Gastroesophageal sphincter (tissue), 3 donors: ENCODE data around the gene CREB3L4.
A peak's percentile ranks its signal among the peaks of the same experiment; 100 is the strongest.

ENCODE experiments used
- EP300 ChIP-seq: sonication (generic); formaldehyde crosslinking; IDR thresholded peaks from one replicate; pipeline ENCODE4 v1.6.1; 2017; ENCODE audit warnings: antibody characterized with exemption, mild to moderate bottlenecking
- POLR2A ChIP-seq, 2 donors: fragments of 450-650 bp; IDR thresholded peaks; one replicate each; pipeline ENCODE4 v1.6.1; 2017; ENCODE audit warnings: antibody characterized with exemption in 2 of 2, mild to moderate bottlenecking in 2 of 2, moderate library complexity in 1 of 2
- POLR2AphosphoS5 ChIP-seq: sonication (generic); formaldehyde crosslinking; IDR thresholded peaks from one replicate; pipeline ENCODE4 v1.6.1; 2017; ENCODE audit warnings: antibody characterized with exemption
- TF ChIP-seq, protein P1 (sequence below), 4 experiments: fragments of 200-600 bp in 2 of 4; fragments of 450-650 bp in 2 of 4; sonication (generic) in 1 of 4; IDR thresholded peaks; one replicate each; pipeline ENCODE4 v1.5.1; 2017 to 2019; ENCODE audit warnings: antibody characterized with exemption in 4 of 4, mild to moderate bottlenecking in 2 of 4, moderate library complexity in 2 of 4

DNA sequence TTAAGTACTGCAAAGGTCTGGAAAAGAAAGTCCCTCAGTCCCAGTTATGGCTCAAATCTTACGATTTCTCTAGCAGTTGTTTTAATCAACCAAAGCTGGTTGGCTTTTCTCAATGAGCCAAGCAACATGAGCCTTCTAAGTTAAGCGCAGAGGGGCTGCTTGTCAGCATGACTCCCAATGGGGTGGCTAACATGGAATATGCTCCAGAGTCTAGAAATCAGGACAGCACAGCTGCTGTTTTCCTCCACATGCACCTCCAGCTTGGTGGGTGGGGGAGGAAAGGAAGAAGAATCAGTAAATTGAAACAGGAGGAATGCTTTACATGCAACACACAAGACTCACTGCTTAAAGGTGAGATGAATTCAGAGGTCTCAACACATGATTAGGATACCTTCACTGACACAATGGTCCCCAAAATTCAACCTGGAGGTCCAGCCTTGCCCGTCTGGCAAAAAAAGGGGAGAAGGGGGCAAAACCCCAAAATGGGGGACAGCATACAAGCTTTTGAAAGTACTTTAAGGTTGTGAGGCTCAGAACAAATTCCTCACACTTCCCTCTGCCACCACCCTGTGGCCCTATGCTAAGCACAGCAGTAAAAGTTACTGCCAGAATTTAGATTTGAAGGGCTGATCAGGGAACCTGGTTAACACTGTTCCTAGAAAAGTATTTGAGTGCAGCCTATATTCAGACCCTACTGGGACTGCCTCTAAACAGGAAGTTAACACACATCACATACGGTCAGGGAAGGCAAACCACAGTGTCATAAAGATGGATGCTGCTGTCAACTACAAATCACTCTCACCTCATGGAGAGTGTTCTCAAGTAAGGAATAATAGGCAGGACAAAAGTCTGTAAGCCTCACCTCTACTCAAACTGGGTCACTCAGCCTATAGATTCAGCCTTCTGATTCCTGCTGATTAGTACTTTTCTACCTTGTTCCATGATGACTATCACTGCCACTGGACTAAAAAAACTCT lies 47.5 kb upstream of the CREB3L4 start:
- TF ChIP-seq, protein P1, sequence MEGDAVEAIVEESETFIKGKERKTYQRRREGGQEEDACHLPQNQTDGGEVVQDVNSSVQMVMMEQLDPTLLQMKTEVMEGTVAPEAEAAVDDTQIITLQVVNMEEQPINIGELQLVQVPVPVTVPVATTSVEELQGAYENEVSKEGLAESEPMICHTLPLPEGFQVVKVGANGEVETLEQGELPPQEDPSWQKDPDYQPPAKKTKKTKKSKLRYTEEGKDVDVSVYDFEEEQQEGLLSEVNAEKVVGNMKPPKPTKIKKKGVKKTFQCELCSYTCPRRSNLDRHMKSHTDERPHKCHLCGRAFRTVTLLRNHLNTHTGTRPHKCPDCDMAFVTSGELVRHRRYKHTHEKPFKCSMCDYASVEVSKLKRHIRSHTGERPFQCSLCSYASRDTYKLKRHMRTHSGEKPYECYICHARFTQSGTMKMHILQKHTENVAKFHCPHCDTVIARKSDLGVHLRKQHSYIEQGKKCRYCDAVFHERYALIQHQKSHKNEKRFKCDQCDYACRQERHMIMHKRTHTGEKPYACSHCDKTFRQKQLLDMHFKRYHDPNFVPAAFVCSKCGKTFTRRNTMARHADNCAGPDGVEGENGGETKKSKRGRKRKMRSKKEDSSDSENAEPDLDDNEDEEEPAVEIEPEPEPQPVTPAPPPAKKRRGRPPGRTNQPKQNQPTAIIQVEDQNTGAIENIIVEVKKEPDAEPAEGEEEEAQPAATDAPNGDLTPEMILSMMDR (IDR thresholded peaks at IDR 0.05): peak in 3 of 4 experiments; percentile 13 to 31 (median 21)
- TF ChIP-seq EP300 (no peak), POLR2A (IDR thresholded peaks at IDR 0.05) (no peak), POLR2AphosphoS5 (no peak)
